NCI-H146 treated with DMSO at 0.1 percent for 48 hours (cell line): ENCODE measurements around the gene SYCE1L.

ENCODE experiments used
- DNase-seq: peaks from one replicate; lab custom pipeline; 2025; ENCODE audit not compliant: unreplicated experiment; lab: John Stamatoyannopoulos, UW

Gene SYCE1L

DNA sequence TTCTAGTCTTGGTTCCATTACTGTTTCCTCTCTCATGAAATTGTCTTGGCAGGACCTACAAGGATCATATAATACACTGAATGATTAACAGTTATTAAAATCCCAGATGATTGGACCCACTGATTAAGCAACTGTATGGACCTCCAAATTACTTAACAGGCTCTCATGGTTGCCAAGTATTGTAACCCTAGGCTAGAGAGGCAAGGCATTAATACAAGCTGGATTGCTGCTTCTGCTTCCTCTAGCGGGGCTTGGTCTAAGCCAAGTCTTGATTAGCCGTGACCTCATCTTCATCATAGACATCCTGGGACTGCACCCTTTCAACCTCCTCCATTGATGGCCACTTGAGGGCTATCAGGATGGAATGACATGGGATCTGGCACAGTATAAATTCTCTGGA is 46.9 kb downstream of the SYCE1L start:
- no peak for DNase-seq

DNA sequence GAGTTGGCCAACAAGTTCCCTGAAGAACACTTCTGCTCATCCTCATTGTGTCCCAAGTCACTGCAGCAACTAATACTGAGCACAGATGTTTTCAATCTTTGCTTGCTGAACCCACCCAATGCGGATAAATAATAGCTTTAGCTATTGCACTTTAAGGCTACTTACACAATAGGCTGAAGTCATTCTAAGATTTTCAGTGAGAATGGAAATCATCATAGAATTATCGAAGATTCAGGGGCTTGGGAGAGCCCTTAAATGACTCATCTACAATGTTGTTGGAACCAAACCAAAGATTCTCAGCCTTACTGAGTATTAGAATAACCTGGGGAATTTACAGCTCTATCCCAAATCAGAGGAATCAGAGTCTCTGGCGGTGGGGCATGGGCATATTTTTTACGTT is 51.2 kb downstream of the SYCE1L start:
- DNase-seq = no peak
